GM10248 (cell line): Measurements from ENCODE around the gene NRXN2.

Experiments used
- CTCF ChIA-PET: fragments of 300-600 bp; sonication (Branson Sonifier 250); formaldehyde crosslinking; extraction: SDS; loops from one replicate; lab custom pipeline; 2021; ENCODE audit warnings: antibody characterized with exemption; lab: Yijun Ruan, JAX
- POLR2A ChIA-PET: fragments of 350-650 bp; sonication (Branson Sonifier 250); formaldehyde crosslinking; extraction: SDS; loops from one replicate; lab custom pipeline; 2020; ENCODE audit warnings: antibody characterized with exemption; lab: Yijun Ruan, JAX
- DNase-seq: peaks from one replicate; pipeline ENCODE4 v3.0.0; 2012; ENCODE audit errors: extremely low spot score
- TF ChIP-seq, protein P1 (sequence below): IDR thresholded peaks from 2 replicates; pipeline ENCODE4 v1.5.1; 2012; ENCODE audit warnings: mild to moderate bottlenecking, low read depth; ENCODE audit errors: extremely low read depth, missing control alignments, control extremely low read depth

NRXN2 gene

DNA sequence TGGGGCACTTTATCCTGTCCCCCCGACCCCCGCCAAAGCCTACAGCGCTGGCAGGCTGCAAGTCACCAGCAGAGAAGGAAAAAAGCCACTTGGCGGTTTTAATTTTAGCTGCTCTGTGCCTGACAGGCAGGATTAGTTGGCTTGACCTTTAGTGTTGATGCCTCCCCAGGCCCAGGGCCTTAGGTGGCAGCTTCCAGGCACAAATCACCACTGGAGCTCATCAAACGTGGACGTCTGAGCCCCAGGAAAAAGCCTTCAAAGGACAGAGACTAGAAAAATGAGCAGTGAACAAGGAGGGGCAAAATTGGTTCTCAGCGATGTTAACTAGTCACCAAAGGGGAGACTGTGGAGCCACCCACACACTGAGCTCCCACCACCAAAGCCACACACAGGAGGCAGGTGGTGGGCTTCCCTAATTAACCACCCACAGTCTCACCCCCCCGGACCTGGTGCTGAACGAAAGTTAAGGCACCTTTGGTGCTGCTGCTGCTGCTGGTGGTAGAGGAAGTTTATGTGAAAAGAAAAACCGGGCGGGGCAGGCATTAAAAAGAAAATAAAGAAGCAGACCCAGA is 41.1 kb upstream of the NRXN2 start:
- peak; percentile 17 for DNase-seq
- CTCF ChIA-PET = interaction anchor here (0.8 to 2.3 kb wide), 4 partner anchors 9 to 20 kb away, joined by 3 to 8 read pairs (median 4); partner anchors contain the start of gene RASGRP2
- POLR2A ChIA-PET = interaction anchor here (1.2 to 2.0 kb wide), 2 partner anchors 8 to 11 kb away, joined by 4 to 10 read pairs; no protein-coding TSS in a partner anchor
- TF ChIP-seq, protein P1, sequence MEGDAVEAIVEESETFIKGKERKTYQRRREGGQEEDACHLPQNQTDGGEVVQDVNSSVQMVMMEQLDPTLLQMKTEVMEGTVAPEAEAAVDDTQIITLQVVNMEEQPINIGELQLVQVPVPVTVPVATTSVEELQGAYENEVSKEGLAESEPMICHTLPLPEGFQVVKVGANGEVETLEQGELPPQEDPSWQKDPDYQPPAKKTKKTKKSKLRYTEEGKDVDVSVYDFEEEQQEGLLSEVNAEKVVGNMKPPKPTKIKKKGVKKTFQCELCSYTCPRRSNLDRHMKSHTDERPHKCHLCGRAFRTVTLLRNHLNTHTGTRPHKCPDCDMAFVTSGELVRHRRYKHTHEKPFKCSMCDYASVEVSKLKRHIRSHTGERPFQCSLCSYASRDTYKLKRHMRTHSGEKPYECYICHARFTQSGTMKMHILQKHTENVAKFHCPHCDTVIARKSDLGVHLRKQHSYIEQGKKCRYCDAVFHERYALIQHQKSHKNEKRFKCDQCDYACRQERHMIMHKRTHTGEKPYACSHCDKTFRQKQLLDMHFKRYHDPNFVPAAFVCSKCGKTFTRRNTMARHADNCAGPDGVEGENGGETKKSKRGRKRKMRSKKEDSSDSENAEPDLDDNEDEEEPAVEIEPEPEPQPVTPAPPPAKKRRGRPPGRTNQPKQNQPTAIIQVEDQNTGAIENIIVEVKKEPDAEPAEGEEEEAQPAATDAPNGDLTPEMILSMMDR = no peak

DNA sequence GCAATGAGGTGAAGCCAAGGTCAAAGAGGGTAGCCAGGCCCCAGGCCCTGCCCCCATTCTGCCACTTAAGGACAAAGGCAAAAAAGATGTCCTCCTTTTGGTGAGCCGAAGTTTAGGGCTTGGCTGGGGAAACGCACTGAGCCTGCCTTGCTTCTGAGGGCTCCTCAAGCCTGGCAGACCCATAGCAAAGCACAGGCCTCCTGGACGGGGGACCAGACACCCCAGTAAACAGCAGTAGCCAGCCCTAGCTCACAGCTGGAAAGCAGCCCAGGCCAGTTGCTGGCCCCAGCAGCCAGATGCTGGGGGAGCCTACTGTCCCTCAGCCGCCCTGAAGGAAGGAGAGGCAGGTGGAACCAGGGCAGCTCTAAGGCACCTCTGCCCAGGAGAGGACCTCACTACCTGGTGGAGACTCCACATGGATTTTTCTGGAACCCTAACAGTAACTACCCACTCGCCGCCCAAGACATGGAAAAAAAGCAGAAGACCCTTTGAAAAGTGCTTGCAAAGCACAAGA is 40.6 kb upstream of the NRXN2 start:
- ChIA-PET POLR2A (interaction anchor here (1.2 to 2.0 kb wide), 2 partner anchors 9 to 11 kb away, joined by 4 to 10 read pairs; no protein-coding TSS in a partner anchor), CTCF (interaction anchor here (0.8 to 2.3 kb wide), 4 partner anchors 8 to 19 kb away, joined by 3 to 8 read pairs (median 4); partner anchors contain the start of gene RASGRP2)
- DNase-seq = peak; percentile 10
- TF ChIP-seq, protein P1 = no peak

- TF ChIP-seq, protein P1 = no peak
- CTCF ChIA-PET = interaction anchor here (0.9 to 2.3 kb wide), 6 partner anchors 8 to 19 kb away, joined by 3 to 8 read pairs (median 4); partner anchors contain the start of gene RASGRP2
- DNase-seq = peak; percentile 7
- POLR2A ChIA-PET = interaction anchor here (0.9 to 2.0 kb wide), 3 partner anchors 10 to 16 kb away, joined by 3 to 10 read pairs (median 4); partner anchors contain the start of gene SF1
These were observed 39.9 kb upstream of the NRXN2 start for GRCh38 chr11:64762674-64763525.

DNA sequence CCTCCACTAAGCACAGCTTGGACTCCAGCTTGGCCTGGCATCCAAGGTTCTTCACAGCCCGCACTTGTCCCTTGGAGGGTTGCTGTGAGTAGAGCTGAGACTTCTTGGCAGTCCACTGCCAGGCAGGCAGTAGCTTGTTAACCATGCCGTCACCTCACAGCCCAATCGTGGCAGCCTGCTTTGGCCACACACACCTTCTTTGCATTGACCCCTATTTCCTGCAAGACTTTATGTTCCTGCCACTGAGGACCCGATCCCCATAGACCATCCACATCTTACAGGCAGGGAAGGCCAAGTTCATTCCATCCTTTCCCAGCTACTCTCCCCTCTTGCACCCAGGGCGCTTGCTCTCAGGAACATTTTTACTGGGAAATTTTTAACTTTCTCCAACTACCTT is 39.3 kb upstream of the NRXN2 start:
- ChIA-PET POLR2A (interaction anchor here (0.9 kb wide), 1 partner anchor 16 kb away, joined by 3 read pairs; the partner anchor contains the start of gene SF1), CTCF (interaction anchor here (0.9 to 1.0 kb wide), 3 partner anchors 9 to 18 kb away, joined by 3 to 4 read pairs (median 3); partner anchors contain the start of gene RASGRP2)
- peak; percentile 20 for DNase-seq
- TF ChIP-seq, protein P1 = no peak

GRCh38 chr11:64760759-64761420 is 37.9 kb upstream of the NRXN2 start:
- POLR2A ChIA-PET = interaction anchor here (0.6 to 2.0 kb wide), 8 partner anchors 10 to 1156 kb away, joined by 3 to 6 read pairs (median 4); partner anchors contain the start of gene SF1
- DNase-seq = peak; percentile 8
- CTCF ChIA-PET = interaction anchor here (1.6 to 2.0 kb wide), 2 partner anchors 11 to 18 kb away, joined by 3 to 7 read pairs; partner anchors contain the start of gene SF1
- TF ChIP-seq, protein P1 = no peak
